HG03457 (cell line): ENCODE results near the gene PODXL2.
"Not testable (repeated sequence)": the region's sequence is repeated elsewhere in the genome, so short reads cannot be mapped to it uniquely, and the experiment has no call there.

Experiments used
- ATAC-seq: cut with Tn5 transposase; IDR thresholded peaks from one replicate; pipeline ENCODE4 v1.9.1; 2021; ENCODE audit warnings: moderate number of reproducible peaks; ENCODE audit not compliant: unreplicated experiment

PODXL2 gene

GRCh38 chr3:127688416-127689265 is 59.7 kb downstream of the PODXL2 start:
- no peak for ATAC-seq

GRCh38 chr3:127689266-127689860 is 60.4 kb downstream of the PODXL2 start:
- ATAC-seq, result no peak

GRCh38 chr3:127690106-127690505 is 61.1 kb downstream of the PODXL2 start:
- ATAC-seq, result no peak

- no peak for ATAC-seq
These were observed 62.0 kb downstream of the PODXL2 start for GRCh38 chr3:127690823-127691452.

GRCh38 chr3:127691489-127691888 is 62.5 kb downstream of the PODXL2 start:
- no peak for ATAC-seq

- ATAC-seq, result no peak
These were observed 63.0 kb downstream of the PODXL2 start for GRCh38 chr3:127691974-127692373.

GRCh38 chr3:127692501-127693335 is 63.7 kb downstream of the PODXL2 start:
- no peak for ATAC-seq

GRCh38 chr3:127693336-127693843 is 64.4 kb downstream of the PODXL2 start:
- ATAC-seq, result no peak

- ATAC-seq, result no peak
These were observed 65.7 kb downstream of the PODXL2 start for GRCh38 chr3:127694467-127695215.

- no peak for ATAC-seq
These were observed 68.7 kb downstream of the PODXL2 start for GRCh38 chr3:127697551-127698240.

- ATAC-seq, result no peak
These were observed 69.3 kb downstream of the PODXL2 start for GRCh38 chr3:127698286-127698685.

- ATAC-seq, result no peak
These were observed 69.9 kb downstream of the PODXL2 start for GRCh38 chr3:127698691-127699415.

GRCh38 chr3:127699416-127700300 is 70.7 kb downstream of the PODXL2 start:
- ATAC-seq, result no peak

- ATAC-seq, result no peak
These were observed 71.4 kb downstream of the PODXL2 start for GRCh38 chr3:127700406-127700805.

- no peak for ATAC-seq
These were observed 72.4 kb downstream of the PODXL2 start for GRCh38 chr3:127701280-127701911.

- ATAC-seq, result no peak
These were observed 73.2 kb downstream of the PODXL2 start for GRCh38 chr3:127702151-127702578.

- not testable (repeated sequence) for ATAC-seq
These were observed 75.9 kb downstream of the PODXL2 start for GRCh38 chr3:127704840-127705239.
